HG03565 (cell line): ENCODE measurements around the gene PRR5.

Source experiments
- ATAC-seq: cut with Tn5 transposase; IDR thresholded peaks from one replicate; pipeline ENCODE4 v1.9.1; 2021; ENCODE audit warnings: mild to moderate bottlenecking, moderate library complexity; ENCODE audit not compliant: unreplicated experiment

PRR5 gene

DNA sequence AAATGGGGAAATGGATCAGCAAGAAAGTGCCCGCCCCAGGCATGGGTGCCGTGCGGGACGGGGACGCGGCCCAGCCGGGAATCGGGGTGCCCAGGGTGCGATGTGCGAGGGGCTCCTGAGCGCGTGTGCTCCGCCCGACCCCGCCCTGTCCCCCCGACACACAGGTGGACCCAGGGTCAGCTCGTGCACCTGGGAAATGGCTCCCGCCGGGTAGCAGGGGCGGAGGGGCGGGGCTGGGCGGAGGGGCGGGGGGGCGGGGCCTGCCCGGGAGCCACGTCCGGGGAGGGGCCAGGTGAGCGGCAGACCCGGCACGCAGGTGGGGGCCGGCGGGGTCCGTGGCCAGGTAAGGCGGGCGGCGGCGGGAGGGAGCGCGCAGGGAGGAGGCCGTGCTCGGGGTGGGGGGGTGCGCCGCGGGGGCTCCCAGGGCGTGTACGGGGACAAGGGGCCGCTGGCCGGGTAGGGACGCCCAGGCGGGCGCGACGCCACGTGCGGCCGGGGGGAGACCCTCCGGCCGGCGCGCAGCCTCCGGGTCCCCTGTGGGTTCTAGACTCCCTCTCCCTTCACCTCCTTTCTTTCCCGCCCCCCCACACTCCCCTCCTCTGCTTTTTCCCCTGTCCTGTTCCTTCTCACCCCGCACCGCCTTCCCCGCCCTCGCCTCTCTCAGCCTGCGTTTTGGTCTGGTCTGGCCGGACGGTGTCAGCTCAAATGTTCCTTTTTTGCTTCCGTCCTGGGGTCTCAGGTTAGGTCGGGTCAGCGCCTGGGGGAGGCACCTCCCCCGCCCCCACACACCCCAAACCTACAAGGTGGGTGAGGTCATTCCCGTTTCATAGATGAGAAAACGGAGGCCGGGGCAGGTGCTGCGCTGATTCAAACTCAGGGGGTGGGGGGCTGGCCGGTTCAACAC, 50.5 kb downstream of the PRR5 start, which contains the start of gene ARHGAP8:
TSS of gene ARHGAP8 (plus strand) at position 291 of the 904 bp plus-strand sequence. CDS start 33,953 bp downstream, outside the sequence.
- no peak for ATAC-seq

DNA sequence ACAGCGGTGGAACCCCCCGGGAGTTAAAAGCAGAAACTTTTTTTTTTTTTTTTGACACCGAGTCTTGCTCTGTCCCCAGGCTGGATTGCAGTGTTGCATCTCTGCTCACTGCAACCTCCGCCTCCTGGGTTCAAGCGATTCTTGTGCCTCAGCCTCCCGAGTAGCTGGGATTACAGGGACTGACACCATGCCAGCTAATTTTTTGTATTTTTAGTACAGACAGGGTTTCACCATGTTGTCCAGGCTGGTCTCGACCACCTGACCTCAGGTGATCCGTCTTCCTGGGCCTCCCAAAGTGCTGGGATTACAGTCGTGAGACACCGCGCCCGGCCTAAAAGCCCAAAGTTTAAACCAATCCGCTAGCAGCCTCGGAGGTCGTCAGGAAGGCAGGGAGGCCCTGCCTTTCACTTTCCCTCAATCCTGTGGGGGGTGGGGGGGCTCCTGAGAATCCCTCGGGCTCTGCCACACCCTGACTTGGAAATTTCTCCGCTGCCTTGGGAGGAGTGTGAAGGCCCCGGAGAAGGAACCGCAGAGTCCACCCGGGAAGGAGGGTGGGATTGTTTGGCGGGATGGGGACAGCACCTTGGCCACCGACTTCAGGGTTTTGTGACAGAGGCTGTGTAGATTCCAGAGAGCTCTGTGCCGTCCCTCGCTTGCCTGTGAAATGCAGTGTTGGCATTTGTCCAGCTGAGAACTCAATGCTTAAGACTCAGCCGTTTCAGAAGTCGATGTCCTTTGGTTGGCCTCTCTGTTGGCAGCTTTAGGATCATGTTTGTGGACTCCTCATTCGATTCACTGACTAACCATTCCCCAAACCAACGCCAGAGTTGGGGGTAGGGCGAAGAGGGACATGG, 51.4 kb downstream of the PRR5 start:
- no peak for ATAC-seq

DNA sequence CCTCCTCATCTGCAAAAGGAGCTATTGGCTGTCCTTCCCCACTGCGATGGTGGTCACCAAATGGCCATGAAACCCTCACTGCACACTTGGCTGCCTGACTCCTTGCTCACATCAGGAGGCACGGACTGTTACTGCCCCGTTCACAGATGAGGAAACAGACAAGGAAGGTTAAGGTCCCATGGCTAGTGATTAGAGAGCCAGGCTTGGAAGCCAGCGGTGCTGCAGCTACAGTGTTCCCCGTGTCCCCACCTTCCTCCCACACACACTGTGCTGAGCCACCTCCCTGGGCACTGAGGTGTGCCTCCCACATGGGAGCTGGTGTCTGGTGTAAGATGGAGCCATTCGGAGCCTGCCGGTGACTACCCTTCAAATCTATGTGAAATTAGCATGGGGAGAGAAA, 53.0 kb downstream of the PRR5 start:
- ATAC-seq = no peak

- no peak for ATAC-seq
Observed at GRCh38 chr22:44755417-44755816, 53.4 kb downstream of the PRR5 start.

GRCh38 chr22:44755956-44756361, 54.0 kb downstream of the PRR5 start:
- no peak for ATAC-seq

GRCh38 chr22:44758344-44758973, 56.5 kb downstream of the PRR5 start:
- no peak for ATAC-seq

DNA sequence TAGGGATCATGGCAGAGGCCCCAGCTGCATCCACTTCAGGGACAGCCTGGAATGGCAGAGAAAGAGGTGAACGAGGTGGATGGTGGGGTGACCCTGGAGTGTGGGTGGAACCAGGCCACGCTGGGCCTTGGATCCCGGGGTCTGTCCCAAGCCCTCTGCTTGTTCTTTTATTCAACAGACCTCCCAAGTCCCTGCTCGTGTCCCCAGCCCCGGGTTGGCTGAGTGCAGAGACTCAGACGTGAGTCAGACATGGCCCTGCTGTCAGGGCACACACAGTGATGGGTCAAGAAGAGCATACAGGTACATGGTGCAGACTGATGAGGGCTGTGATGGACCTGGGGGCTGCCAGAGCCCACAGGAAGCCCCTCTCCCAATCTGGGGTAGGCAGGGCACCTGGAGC, 57.0 kb downstream of the PRR5 start:
- ATAC-seq = no peak

- ATAC-seq = no peak
Observed at GRCh38 chr22:44759430-44760310, 57.7 kb downstream of the PRR5 start.

DNA sequence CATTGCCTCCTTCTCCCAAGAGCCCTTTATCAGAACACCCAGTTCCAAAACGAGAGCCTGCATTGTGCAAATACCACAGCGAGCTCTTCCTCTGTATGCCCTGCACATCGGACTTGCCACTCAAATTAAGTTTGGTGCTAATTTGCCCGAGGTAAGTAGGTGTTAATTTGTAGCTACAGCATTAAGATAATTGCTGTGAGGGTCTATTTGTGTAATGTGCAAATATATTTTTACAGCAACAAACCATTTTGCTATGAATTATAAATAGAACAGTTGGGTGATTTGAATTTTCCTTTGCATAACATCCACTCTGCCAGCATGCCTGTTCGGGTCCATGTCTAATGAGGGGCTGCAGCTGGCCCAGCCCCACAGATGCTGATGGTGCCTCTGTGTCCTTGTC, 58.5 kb downstream of the PRR5 start:
- ATAC-seq = no peak

- ATAC-seq = no peak
Observed at GRCh38 chr22:44761025-44761424, 59.0 kb downstream of the PRR5 start.

GRCh38 chr22:44764373-44764772, 62.4 kb downstream of the PRR5 start:
- no peak for ATAC-seq

- ATAC-seq = no peak
Observed at GRCh38 chr22:44764974-44765373, 63.0 kb downstream of the PRR5 start.

- no peak for ATAC-seq
Observed at GRCh38 chr22:44765571-44766285, 63.7 kb downstream of the PRR5 start.

DNA sequence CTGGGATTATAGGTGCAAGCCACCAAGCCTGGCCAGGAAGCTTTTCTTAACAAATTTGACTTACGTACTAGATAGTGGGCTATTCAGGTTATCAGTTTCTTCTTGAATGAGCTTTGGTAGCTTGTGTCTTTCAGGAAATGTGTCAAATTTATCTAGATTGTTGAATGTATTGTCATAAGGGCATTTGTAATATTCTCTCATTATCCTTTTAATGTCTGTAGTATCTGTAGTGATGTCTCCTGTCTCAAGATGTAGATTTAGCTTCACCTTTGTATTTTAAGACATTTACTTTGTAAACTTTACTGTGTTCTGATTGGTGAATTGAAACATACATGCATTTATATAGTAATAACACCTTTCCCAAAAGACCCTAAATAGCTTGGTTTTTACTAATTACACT, 71.1 kb downstream of the PRR5 start:
- no peak for ATAC-seq

GRCh38 chr22:44775862-44776261, 73.9 kb downstream of the PRR5 start:
- no peak for ATAC-seq

DNA sequence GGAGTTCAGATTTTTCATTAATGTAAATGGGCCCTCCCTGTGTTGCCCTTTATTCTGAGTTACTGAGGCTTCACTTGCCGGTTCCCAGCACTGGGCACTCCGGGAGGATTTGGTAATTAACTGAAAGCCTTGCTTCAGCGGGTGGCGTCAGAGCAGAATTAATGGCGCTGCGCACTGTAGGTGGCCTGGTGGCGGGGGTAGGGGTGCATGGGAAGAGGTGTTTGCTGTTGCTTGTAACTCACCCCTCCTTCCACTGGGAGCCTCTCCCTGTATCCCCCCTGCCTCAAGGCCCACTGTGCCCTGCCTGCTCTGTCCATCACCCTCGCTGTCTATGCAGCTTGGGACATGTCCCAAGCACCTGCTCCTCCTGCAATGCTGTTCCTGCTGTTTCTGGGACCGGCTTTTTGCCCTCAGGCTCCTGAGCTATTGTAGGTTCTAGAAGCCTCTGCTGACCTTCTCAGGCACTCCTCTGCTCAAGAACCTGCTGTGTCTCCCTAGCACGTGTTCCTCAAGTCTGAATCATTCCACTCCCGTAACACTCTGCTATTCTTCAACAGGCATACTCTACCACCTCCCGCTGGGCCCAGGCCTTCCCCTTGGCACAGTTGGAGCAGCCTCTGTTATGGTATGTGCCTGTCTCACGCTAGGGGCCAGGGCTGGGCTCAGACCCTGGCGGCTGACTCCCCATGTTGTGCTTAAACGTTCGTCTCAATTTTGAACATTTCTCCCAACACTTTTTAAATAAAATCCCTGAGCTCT, 74.8 kb downstream of the PRR5 start:
- no peak for ATAC-seq

DNA sequence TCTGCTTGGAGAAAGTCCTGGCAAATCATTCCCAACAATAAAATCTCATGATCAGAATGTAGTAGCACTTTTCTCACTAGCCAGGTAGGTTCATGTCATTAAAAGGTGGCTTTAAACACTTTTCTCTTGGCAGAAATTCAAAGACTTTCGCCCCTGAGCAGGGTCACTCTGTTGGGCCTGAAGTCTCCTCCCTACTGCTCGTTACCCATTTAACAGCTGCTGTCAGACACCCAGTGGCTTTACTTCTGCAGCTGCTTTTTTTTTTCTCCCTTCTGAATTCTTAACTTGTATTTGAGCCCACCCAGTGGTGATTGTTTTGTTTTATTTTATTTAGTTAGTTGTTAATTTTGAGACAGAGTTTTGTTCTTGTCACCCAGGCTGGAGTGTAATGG, 75.4 kb downstream of the PRR5 start:
- no peak for ATAC-seq

- ATAC-seq = no peak
Observed at GRCh38 chr22:44780876-44781449, 79.0 kb downstream of the PRR5 start.
